Measurements from ENCODE around the gene KISS1R.
A peak's percentile ranks its signal among the peaks of the same experiment; 100 is the strongest.

KISS1R gene

DNA sequence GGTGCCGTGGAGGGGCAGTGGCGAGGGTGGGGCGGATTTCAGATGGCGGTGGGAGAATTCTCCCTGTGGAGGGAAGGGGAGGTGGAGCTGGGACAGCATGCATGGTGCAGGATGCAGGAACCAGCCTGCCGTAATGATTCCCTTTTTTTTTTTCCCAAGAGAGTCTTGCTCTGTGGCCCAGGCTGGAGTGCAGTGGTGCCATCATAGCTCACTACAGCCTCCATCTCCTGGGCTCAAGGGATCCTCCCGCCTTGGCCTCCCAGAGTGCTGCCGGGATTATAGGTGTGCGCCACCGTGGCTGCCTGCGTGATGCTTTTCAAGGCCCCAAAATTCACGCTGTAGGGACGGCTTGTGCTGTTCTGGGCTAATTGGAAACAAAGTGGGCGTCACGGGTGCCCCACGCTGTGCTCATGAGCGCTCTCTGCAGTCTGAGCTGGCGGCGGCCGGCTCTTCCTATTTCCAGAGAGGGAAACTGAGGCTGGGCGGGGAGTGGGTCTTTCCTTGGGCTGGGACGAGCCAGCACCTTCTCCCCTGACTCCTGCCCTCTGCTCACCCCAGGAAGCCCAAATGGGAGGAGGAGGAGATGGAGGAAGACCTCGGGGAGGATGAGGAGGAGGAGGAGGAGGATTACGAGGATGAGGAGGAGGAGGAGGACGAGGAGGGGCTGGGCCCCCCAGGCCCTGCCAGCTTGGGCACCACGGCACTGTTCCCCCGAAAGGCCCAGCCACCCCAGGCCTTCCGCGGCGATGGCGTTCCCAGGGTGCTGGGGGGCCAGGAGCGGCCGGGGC is 14.9 kb downstream of the KISS1R start:
- in situ Hi-C loops (cut with HindIII; ENCODE audit: low pct_ligation_motif_present, low pct_unique_long_range_greater_than_20kb, low sequenced_read_pairs) = no loop called here
- no peak for DNase-seq

DNA sequence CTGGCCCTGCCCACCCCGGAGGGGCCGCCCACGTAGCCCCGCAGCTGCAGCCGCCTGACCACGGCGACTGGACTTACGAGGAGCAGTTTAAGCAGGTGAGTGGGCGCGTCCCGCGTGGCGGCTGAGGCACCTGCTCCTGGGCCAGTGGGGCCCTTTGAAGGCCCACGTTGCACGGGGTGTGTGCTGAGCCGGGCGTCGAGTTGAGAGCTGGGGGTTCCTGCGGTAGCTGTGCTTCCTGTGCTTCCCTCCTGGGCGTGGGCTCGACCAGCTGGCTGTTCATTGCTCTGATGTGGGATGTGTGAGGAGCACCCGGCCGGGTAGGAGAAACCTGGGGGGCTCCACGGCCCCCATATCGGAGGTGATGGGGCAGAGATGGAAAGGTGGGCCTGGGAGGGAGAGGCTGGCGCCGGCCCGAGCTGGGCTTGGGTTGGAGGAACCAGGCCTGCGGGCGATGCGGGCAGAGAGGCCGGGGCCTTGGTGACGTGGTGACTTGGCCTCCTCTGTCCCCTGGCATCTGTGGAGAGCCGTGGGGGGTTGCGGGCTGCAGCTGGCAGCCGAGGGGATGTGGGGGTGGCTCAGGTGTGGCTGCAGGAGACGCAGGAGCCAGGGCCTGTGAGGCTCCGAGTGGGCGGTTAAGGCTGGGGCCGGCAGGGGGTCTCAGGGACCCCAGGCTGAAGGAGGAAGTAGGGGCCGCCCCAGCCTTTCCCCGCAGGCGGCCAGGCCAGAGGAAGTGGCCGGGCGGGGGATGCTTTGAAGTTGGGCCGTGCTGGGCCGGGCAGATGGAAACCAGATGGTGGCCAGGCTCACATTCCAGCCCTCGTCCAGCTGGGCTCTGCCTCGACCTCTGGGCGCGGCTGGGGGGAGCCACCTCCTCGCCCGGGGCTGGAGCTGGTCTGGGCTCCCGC is 15.8 kb downstream of the KISS1R start:
- in situ Hi-C loops (cut with HindIII; ENCODE audit: low pct_ligation_motif_present, low pct_unique_long_range_greater_than_20kb, low sequenced_read_pairs) = no loop called here
- DNase-seq = no peak

DNA sequence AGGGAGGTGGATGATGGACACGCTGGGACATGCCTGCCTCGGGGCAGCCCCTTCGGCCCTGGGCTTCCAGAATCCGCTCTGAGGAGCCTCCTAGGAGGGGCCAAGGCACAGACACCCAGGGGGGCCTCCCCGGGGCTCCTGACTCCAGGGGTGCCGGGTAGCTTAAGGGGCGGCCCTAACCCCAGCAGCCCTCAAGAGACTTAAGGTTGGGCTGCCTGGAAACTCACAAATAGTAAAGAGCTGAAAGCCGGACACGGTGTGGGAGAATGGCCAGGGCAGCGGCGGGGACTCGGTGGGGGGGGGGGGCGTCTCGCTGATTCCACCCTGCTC is 16.4 kb downstream of the KISS1R start:
- in situ Hi-C loops (cut with HindIII; ENCODE audit: low pct_ligation_motif_present, low pct_unique_long_range_greater_than_20kb, low sequenced_read_pairs) = no loop called here
- DNase-seq = no peak

DNA sequence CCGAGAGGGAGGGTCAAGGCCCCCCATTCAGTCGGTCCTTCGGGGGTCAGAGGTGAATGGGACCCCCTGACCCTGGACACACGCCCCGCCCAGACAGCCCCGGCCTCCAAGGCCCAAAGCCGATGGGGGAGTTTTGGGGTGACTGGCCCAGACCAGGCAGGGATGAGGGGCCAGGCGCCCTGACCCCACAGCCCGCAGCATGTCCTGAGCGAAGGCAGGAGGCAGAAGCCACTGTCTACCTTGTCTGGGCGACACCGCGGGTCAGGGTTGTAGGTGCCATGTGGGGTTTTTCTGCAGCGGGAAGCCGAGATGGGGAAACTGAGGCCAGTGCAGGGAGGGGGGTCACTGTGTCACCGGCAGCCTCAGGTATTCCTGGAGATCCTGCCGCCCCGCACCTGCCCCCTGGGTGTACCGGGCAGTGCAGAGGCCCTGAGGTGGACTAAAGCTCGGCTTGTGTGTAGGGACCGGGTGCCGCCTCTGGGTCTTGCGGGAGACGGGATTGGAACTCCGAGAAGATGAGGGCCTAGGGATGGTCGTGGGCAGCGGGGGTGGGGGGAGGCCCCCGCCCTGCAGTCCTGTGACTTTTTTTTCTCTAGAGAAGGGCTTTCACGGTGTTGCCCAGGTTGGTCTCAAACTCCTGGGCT is 17.2 kb downstream of the KISS1R start:
- in situ Hi-C loops (cut with HindIII; ENCODE audit: low pct_ligation_motif_present, low pct_unique_long_range_greater_than_20kb, low sequenced_read_pairs) = no loop called here
- DNase-seq = no peak

DNA sequence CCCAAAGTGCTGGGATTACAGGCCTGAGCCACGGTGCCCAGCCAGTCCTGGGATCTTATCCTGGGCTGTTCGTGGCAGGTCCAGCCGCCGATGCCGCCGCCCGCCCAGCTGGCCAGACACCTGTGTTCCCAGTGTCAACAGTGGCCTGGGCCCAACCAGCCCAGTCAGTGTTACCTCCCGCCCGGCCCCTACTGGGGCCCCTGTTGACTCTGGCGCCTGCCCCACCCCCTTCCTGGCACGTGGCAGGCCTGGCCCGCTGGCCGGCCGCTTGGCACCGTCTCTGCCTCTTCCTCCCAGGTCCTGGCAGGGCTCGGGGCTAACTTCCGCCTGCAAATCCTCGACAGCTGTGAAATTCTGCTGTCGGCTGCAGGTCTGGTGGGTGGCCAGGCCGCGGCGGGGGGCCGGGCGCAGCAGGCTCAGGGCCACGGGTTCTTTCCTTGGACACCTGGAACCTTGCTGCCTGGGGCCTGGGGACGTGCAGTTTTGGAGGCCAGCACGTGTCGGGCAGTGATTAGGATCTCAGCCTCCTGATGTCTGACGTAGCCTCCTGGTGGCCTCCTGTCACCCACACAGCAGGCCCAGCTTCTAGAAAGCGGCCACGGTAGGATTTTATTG is 17.8 kb downstream of the KISS1R start:
- no peak for DNase-seq
- in situ Hi-C loops (cut with HindIII; ENCODE audit: low pct_ligation_motif_present, low pct_unique_long_range_greater_than_20kb, low sequenced_read_pairs) = no loop called here

DNA sequence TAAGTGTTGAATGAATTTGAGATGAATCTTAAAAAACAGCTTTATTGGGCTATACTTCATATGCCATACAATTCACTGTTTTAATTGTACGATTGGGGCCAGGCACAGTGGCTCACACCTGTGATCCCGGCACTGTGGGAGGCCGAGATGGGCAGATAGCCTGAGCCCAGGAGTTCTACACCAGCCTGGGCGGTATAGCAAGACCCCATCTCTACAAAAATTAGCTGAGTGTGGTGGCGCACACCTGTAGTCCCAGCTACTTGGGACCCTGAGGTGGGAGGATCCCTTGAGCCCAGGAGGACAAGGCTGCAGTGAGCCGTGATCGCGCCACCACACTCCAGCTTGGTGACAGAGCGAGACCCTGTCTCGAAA is 19.0 kb downstream of the KISS1R start:
- DNase-seq = no peak
- in situ Hi-C loops (cut with HindIII; ENCODE audit: low pct_ligation_motif_present, low pct_unique_long_range_greater_than_20kb, low sequenced_read_pairs) = no loop called here

GRCh38 chr19:937259-937694 is 20.1 kb downstream of the KISS1R start:
- in situ Hi-C loops (cut with HindIII; ENCODE audit: low pct_ligation_motif_present, low pct_unique_long_range_greater_than_20kb, low sequenced_read_pairs) = no loop called here
- DNase-seq = no peak

GRCh38 chr19:938233-938923 is 21.2 kb downstream of the KISS1R start:
- DNase-seq = no peak
- in situ Hi-C loops (cut with HindIII; ENCODE audit: low pct_ligation_motif_present, low pct_unique_long_range_greater_than_20kb, low sequenced_read_pairs) = no loop called here

DNA sequence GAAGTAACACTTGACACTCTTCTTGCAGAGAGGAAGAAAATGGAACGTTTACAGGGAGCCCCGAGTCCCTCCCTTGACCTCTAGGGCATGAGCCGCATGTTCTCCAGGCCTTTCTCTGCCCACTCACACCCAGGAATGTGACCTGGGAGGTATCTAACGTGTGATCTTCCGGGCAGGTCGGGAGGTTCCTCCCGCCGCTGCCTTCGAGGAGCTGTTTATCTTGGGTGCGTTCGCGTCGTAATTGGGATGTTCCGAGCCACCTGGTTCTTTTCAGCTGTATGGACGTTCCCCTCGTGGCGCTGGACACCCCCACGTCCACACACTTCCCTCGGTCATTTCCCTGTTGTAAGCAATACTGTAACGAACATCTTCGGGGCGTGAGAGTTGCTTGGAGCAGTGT is 22.3 kb downstream of the KISS1R start:
- in situ Hi-C loops (cut with HindIII; ENCODE audit: low pct_ligation_motif_present, low pct_unique_long_range_greater_than_20kb, low sequenced_read_pairs) = no loop called here

DNA sequence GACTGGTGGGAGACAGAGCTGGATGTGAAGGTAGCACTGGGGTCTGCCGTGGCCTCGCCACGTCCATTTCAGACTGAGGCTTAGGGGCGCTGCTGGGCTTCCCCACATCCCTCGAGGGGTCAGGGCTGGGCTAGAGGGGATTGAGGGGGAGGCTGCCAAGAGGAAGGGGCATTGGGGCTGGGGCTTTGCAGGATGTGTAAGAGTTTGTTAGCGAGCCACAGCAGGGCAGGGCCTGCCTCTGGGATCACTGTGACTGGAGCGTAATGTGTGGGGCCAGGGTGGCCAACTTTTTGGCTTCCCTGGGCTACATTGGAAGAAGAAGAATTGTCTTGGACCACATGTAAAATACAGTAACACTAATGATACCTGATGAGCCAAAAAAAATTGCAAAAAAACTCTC is 22.8 kb downstream of the KISS1R start:
- DNase-seq = no peak
- in situ Hi-C loops (cut with HindIII; ENCODE audit: low pct_ligation_motif_present, low pct_unique_long_range_greater_than_20kb, low sequenced_read_pairs) = no loop called here

More for the DNA sequence above, 22.3 kb downstream of the KISS1R start:
- DNase-seq = no peak

DNA sequence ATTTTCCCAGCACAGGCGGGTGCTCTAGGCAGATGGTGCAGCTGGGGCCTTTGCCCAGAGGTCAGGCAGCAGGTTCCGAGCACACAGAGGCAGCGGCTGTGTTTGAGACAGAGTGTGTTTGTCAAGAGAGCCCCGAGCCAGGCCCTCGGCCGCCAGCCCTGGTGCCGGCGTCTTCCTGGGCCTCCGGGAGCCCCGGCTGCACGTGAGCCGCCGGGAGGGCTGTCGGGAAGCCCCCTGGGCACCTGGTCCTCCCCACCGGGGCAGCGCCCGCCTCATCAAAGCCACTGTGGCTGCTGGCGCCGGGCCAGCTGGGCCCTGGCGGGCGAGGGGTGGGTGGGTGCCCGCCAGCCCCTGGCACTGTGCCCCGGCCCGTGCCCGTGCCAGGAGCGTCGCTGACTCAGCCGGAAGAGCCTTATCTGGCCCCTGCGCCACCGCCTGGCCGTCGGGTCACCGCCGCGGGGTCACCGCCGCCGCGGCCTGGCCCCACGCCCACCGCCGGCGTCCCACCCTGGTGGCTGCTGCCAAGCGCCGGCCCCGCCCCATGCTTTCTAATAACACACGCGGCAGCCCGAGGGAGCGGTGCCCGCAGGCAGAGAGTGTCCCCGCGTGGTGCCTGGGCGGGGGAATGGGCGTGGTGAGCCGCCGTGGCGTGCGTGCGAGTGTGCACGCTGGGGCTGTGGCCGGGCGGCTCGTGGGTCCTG is 23.6 kb downstream of the KISS1R start:
- peak; percentile 62 for DNase-seq
- in situ Hi-C loops (cut with HindIII; ENCODE audit: low pct_ligation_motif_present, low pct_unique_long_range_greater_than_20kb, low sequenced_read_pairs) = no loop called here

GRCh38 chr19:941292-942132 is 24.4 kb downstream of the KISS1R start:
- no peak for DNase-seq
- in situ Hi-C loops (cut with HindIII; ENCODE audit: low pct_ligation_motif_present, low pct_unique_long_range_greater_than_20kb, low sequenced_read_pairs) = no loop called here

DNA sequence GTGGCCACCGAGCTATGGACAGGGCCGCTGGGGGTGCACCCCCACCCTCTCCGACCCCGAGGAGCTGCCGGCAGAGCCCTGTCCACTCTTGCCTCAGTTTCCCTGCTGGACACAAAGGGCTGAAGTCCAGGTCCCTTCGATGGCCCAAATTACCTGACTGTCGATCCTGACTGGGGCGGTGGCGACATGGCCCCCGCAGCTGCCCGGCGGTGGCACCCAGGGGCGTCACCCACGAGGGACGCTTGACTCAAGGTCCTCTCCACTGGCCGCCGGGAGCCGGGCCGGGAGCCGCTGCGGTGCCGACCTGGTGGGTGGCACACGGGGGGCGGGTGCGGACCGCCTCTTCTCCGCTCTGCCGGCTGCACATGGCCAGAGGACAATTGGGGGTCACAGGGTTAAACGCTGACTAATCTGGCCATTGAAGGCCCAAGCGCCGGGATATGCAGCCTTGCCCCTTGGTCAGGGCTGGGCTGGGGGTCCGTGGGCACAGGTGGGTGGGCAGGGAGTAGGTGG is 25.1 kb downstream of the KISS1R start:
- no peak for DNase-seq
- in situ Hi-C loops (cut with HindIII; ENCODE audit: low pct_ligation_motif_present, low pct_unique_long_range_greater_than_20kb, low sequenced_read_pairs) = no loop called here

GRCh38 chr19:943551-944170 is 26.5 kb downstream of the KISS1R start:
- DNase-seq = no peak
- in situ Hi-C loops (cut with HindIII; ENCODE audit: low pct_ligation_motif_present, low pct_unique_long_range_greater_than_20kb, low sequenced_read_pairs) = no loop called here

GRCh38 chr19:944171-944567 is 27.0 kb downstream of the KISS1R start:
- in situ Hi-C loops (cut with HindIII; ENCODE audit: low pct_ligation_motif_present, low pct_unique_long_range_greater_than_20kb, low sequenced_read_pairs) = no loop called here
- DNase-seq = no peak

DNA sequence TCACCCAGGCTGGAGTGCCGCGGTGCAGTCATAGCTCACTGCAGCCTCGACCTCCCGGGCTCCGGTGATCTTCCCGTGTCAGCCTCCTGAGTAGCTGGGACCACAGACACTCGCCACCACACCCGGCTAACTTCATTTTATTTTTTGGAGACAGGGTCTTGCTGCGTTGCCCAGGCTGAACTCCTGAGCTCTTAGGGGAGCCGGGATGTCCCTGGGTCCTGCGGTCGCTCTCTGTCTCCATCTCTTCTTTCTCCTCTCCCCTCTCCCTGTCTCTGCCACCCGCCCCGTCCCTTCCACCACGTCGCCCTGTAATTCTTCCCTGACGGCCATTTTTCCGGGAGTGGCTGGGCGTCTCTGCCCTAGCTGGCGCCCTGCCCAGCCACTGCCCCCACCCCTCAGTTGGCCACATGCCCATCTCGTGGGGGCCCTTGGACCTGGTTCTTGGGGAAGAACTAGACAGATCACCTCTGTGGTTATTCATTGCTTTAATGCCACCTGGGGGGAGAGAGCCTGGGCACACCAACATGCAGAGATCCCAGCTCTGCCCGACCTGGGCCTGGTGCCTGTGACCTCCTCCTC is 27.6 kb downstream of the KISS1R start:
- no peak for DNase-seq
- in situ Hi-C loops (cut with HindIII; ENCODE audit: low pct_ligation_motif_present, low pct_unique_long_range_greater_than_20kb, low sequenced_read_pairs) = no loop called here
